Astrocyte (in vitro differentiated cells and primary cell): ENCODE results near the gene COPS9.

Experiments
- EZH2 ChIP-seq: IDR thresholded peaks from 2 replicates; pipeline ENCODE4 v1.6.1; 2012; ENCODE audit warnings: mild to moderate bottlenecking, low read length, inconsistent platforms; ENCODE audit not compliant: insufficient read depth
- TF ChIP-seq, protein P1 (sequence below): IDR thresholded peaks from 2 replicates; pipeline ENCODE4 v1.5.1; 2011; ENCODE audit warnings: low read depth, mild to moderate bottlenecking, inconsistent platforms, low read length, moderate library complexity; ENCODE audit not compliant: insufficient read depth

DNA sequence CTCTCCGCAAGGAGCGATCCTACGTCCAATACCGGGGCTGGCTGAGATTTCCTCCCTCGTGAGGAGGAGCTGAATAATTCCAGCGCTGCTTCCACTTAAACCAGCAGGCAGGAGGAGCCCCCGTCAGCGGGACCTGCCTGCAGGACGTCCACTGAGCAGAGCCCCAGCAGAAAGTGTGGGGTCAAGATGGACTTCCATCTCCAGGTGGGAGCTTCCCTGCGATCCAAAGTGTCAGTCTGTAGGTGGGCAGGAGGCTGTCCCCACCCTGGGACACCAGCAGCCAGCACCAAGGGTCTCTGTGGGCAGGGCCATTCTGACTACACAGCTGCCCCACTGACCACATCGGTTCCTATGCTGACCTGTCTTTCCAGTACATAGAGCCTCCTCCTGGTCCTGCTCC is 4.8 kb upstream of the COPS9 start:
- TF ChIP-seq, protein P1, sequence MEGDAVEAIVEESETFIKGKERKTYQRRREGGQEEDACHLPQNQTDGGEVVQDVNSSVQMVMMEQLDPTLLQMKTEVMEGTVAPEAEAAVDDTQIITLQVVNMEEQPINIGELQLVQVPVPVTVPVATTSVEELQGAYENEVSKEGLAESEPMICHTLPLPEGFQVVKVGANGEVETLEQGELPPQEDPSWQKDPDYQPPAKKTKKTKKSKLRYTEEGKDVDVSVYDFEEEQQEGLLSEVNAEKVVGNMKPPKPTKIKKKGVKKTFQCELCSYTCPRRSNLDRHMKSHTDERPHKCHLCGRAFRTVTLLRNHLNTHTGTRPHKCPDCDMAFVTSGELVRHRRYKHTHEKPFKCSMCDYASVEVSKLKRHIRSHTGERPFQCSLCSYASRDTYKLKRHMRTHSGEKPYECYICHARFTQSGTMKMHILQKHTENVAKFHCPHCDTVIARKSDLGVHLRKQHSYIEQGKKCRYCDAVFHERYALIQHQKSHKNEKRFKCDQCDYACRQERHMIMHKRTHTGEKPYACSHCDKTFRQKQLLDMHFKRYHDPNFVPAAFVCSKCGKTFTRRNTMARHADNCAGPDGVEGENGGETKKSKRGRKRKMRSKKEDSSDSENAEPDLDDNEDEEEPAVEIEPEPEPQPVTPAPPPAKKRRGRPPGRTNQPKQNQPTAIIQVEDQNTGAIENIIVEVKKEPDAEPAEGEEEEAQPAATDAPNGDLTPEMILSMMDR: no peak
- no peak for TF ChIP-seq EZH2
